B cell (primary cell): ENCODE results near the gene VAC14.

Experiments
- EZH2 ChIP-seq: IDR thresholded peaks from 2 replicates; pipeline ENCODE4 v1.6.1; 2012; ENCODE audit warnings: borderline replicate concordance, low read depth, mild to moderate bottlenecking, moderate library complexity, low read length; ENCODE audit not compliant: insufficient read depth, poor library complexity, severe bottlenecking
- TF ChIP-seq, protein P1 (sequence below): fragments of 200-600 bp; IDR thresholded peaks from one replicate; pipeline ENCODE4 v1.8.0; 2022; ENCODE audit warnings: antibody characterized with exemption, mild to moderate bottlenecking

DNA sequence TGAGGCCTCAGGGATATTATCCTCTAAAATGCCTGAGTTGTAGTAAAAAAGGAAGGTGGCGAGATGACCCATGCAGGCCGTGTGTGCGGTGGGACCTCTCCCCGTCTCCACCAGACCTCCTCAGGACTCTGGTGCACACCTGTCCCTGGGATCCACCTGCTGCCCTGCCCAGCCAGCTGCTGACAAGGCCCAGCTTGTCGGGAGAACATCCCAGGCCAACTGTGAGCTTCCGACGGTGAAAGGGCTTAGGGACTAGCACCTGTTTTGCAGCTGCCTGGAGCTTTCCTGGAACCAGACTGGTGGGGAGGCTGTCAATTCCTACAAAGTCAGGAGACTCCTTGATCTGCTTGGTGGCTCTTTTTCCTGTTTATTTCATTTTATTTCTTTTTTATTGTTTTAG is 143.0 kb downstream of the VAC14 start:
- TF ChIP-seq, protein P1, sequence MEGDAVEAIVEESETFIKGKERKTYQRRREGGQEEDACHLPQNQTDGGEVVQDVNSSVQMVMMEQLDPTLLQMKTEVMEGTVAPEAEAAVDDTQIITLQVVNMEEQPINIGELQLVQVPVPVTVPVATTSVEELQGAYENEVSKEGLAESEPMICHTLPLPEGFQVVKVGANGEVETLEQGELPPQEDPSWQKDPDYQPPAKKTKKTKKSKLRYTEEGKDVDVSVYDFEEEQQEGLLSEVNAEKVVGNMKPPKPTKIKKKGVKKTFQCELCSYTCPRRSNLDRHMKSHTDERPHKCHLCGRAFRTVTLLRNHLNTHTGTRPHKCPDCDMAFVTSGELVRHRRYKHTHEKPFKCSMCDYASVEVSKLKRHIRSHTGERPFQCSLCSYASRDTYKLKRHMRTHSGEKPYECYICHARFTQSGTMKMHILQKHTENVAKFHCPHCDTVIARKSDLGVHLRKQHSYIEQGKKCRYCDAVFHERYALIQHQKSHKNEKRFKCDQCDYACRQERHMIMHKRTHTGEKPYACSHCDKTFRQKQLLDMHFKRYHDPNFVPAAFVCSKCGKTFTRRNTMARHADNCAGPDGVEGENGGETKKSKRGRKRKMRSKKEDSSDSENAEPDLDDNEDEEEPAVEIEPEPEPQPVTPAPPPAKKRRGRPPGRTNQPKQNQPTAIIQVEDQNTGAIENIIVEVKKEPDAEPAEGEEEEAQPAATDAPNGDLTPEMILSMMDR = no peak
- TF ChIP-seq EZH2 = no peak
